MM.1S (cell line): ENCODE results near the gene CNOT6.

Experiments used
- CTCF ChIP-seq: fragments of 300-600 bp; sonication (generic); IDR thresholded peaks from 2 replicates; pipeline ENCODE4 v1.5.1; 2016; ENCODE audit warnings: antibody characterized with exemption, low read length, mixed read lengths
- EZH2 ChIP-seq: fragments of 300-600 bp; sonication (generic); optimal IDR thresholded peaks from 2 replicates; pipeline ENCODE3; 2017; ENCODE audit warnings: low read depth, mild to moderate bottlenecking, antibody characterized with exemption, low read length, mixed read lengths
- EZH2phosphoT487 ChIP-seq: fragments of 300-600 bp; sonication (generic); IDR thresholded peaks from 2 replicates; pipeline ENCODE4 v1.6.1; 2018; ENCODE audit warnings: antibody characterized with exemption, low read length

GRCh38 chr5:180590543-180591310 lies 96.5 kb downstream of the CNOT6 start:
- TF ChIP-seq CTCF (no peak), EZH2phosphoT487 (no peak), EZH2 (no peak)
